ENCODE measurements around the gene CHTF18. TPM values are rescaled to one million over a fixed set of nuclear protein-coding genes. Genes with fewer than 3 reads are reported as not detected.

CHTF18 gene
- total and polyA plus RNA-seq, 4 donors, result 3.0 to 56.9 (median 10.7) TPM

DNA sequence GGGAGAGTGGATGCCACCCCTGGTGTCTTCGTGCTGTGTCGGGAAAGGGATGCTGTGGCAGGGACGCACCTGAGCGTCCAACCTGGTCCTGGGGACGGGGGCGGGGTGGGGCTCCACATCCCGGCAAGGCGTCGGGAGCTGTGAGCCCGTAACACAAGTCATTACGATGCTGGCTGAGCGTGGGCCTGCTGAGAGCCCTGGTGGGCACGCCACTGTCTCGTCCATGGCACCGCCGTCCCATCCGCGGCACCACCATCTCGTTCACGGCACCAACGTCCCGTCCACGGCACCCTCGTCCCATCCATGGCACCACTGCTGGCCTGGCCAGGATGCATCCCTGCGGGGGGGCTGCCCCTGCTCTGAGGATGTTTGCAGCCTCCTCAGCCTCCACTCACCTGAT lies 36.2 kb downstream of the CHTF18 start:
- Histone ChIP-seq H3K36me3 (ENCODE audit: control insufficient read depth in 1 of 2, insufficient read depth in 2 of 2, low read length in 1 of 2) (no peaks in the 10 kb centered on the region), H3K27me3 (ENCODE audit: control insufficient read depth in 1 of 2, insufficient read depth in 2 of 2, low read length in 1 of 2) (no peaks in the 10 kb centered on the region), H3K4me1 (ENCODE audit: control insufficient read depth in 1 of 2, insufficient read depth in 2 of 2, low read length in 2 of 2) (no peaks in the 10 kb centered on the region), H3K9me3 (ENCODE audit: control insufficient read depth, low read length) (no peaks in the 10 kb centered on the region), H3K4me3 (ENCODE audit: low read length in 2 of 2) (no peak overlapping the region), H3K27ac (ENCODE audit: low read depth in 1 of 2, low read length in 2 of 2) (no peak overlapping the region)
- 88 to 92% methylated on average over 24 to 25 of the region's 25 CpGs for WGBS, 2 donors
- intact Hi-C loops (cut with DNase I), result no loop called here
- DNase-seq (no peak), ATAC-seq (ENCODE audit: low FRiP score) (no peak)

DNA sequence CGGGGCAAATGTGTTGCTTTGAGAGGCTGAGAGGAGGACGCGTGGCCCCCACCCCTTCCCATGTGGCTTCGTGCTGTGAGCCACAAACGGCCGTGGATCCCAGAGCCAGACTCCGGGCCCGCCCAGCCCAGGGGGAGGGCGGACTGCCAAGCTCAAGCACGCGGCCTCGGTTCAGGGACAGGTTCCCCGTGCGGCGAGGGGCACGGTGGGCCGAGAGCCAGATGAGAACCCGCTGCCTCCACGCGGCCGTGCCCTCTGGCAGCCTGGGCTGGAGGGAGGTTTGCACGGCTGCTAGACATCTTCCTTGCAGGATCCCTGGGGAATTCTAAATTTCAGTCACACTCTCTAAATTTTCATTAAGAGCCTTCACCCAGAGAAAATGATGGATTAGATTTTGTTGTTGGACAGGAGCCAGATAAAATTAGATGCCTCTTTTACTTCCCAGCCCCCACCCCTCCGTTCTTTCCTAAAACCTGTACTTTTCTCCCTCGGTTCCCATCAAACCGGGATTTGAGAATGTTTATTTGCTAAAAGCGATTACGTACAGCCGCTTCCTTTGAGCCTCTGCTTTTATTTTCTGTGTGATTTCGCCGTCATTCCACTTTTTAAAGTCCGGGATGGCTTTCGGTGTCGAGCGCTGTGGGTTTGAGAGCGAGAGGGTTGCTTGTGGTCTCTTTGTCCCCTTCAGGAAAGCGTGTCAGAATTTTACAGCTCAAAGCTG lies 37.1 kb downstream of the CHTF18 start:
- Histone ChIP-seq H3K36me3 (ENCODE audit: control insufficient read depth in 1 of 2, insufficient read depth in 2 of 2, low read length in 1 of 2) (no peaks in the 10 kb centered on the region), H3K4me3 (ENCODE audit: low read length in 2 of 2) (no peak overlapping the region), H3K4me1 (ENCODE audit: control insufficient read depth in 1 of 2, insufficient read depth in 2 of 2, low read length in 2 of 2) (no peaks in the 10 kb centered on the region), H3K9me3 (ENCODE audit: control insufficient read depth, low read length) (no peaks in the 10 kb centered on the region), H3K27ac (ENCODE audit: low read depth in 1 of 2, low read length in 2 of 2) (no peak overlapping the region), H3K27me3 (ENCODE audit: control insufficient read depth in 1 of 2, insufficient read depth in 2 of 2, low read length in 1 of 2) (no peaks in the 10 kb centered on the region)
- 6 to 16% methylated on average over 36 of the region's 36 CpGs for WGBS, 2 donors
- intact Hi-C loops (cut with DNase I), result no loop called here
- no peak for ATAC-seq (ENCODE audit: low FRiP score)
- DNase-seq, result no peak

- DNase-seq (no peak), ATAC-seq (ENCODE audit: low FRiP score) (no peak)
- Histone ChIP-seq H3K4me3 (ENCODE audit: low read length in 2 of 2) (no peak overlapping the region), H3K27me3 (ENCODE audit: control insufficient read depth in 1 of 2, insufficient read depth in 2 of 2, low read length in 1 of 2) (no peaks in the 10 kb centered on the region), H3K27ac (ENCODE audit: low read depth in 1 of 2, low read length in 2 of 2) (no peak overlapping the region), H3K9me3 (ENCODE audit: control insufficient read depth, low read length) (no peaks in the 10 kb centered on the region), H3K4me1 (ENCODE audit: control insufficient read depth in 1 of 2, insufficient read depth in 2 of 2, low read length in 2 of 2) (no peaks in the 10 kb centered on the region), H3K36me3 (ENCODE audit: control insufficient read depth in 1 of 2, insufficient read depth in 2 of 2, low read length in 1 of 2) (no peaks in the 10 kb centered on the region)
- 92 to 94% methylated on average over 24 of the region's 24 CpGs for WGBS, 2 donors
- intact Hi-C loops (cut with DNase I), result no loop called here
Observed at GRCh38 chr16:827513-827912, 39.1 kb downstream of the CHTF18 start.

GRCh38 chr16:828891-829290 lies 40.5 kb downstream of the CHTF18 start:
- no peaks in the 10 kb centered on the region for H3K4me1 ChIP-seq (ENCODE audit: control insufficient read depth in 1 of 2, insufficient read depth in 2 of 2, low read length in 2 of 2)
- no peaks in the 10 kb centered on the region for H3K27me3 ChIP-seq (ENCODE audit: control insufficient read depth in 1 of 2, insufficient read depth in 2 of 2, low read length in 1 of 2)
- ATAC-seq (ENCODE audit: low FRiP score) (no peak), DNase-seq (no peak)
- WGBS, 2 donors, result 83 to 86% methylated on average over 17 of the region's 17 CpGs
- peaks cover 2% of the 10 kb centered on the region for H3K9me3 ChIP-seq (ENCODE audit: control insufficient read depth, low read length)
- no peaks in the 10 kb centered on the region for H3K36me3 ChIP-seq (ENCODE audit: control insufficient read depth in 1 of 2, insufficient read depth in 2 of 2, low read length in 1 of 2)
- no peak overlapping the region for H3K27ac ChIP-seq (ENCODE audit: low read depth in 1 of 2, low read length in 2 of 2)
- no peak overlapping the region for H3K4me3 ChIP-seq (ENCODE audit: low read length in 2 of 2)
- intact Hi-C loops (cut with DNase I), result no loop called here

DNA sequence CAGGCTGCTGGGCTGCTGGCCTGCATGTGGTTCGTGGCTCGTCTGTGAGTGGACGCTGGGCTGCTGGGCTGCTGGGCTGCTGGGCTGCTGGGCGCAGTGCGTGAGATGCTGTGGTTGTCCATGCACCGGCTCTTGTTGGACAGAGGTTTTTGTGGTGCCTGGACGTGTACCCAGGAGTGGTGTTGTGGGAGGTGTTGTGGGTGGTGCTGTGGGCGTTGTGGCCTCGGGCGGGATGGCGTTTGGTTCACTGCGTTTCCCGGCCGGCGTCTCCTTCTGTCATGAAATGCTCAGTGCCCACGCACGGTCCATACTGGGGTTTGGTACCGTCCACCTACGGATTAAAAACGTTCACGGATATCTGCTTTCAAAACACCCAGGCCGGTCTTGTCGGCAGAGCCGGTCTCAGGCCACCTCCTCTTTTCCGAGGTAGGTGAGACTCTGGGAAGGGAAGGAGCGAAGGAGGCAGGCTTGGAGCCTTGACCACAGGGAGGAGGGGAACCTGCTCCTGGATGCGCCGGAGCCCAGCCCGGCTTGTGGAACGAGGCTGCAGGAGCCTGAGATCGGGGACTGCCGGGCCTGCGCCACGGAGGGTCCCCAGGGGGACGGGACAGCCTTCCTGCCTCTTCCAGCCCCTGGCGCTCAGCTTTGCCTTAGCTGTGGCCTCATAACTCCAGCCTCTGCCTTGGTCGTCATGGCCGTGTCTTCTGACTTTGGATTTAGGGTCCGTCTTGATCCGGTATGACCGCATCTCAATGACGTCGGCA lies 41.9 kb downstream of the CHTF18 start:
- no peak overlapping the region for H3K4me3 ChIP-seq (ENCODE audit: low read length in 2 of 2)
- intact Hi-C loops (cut with DNase I), result no loop called here
- DNase-seq, result no peak
- H3K27ac ChIP-seq (ENCODE audit: low read depth in 1 of 2, low read length in 2 of 2), result no peak overlapping the region
- 88 to 89% methylated on average over 41 to 43 of the region's 43 CpGs for WGBS, 2 donors
- ATAC-seq (ENCODE audit: low FRiP score), result no peak
- H3K9me3 ChIP-seq (ENCODE audit: control insufficient read depth, low read length), result peaks cover 2% of the 10 kb centered on the region
- H3K36me3 ChIP-seq (ENCODE audit: control insufficient read depth in 1 of 2, insufficient read depth in 2 of 2, low read length in 1 of 2), result no peaks in the 10 kb centered on the region
- H3K27me3 ChIP-seq (ENCODE audit: control insufficient read depth in 1 of 2, insufficient read depth in 2 of 2, low read length in 1 of 2), result no peaks in the 10 kb centered on the region
- no peaks in the 10 kb centered on the region for H3K4me1 ChIP-seq (ENCODE audit: control insufficient read depth in 1 of 2, insufficient read depth in 2 of 2, low read length in 2 of 2)

DNA sequence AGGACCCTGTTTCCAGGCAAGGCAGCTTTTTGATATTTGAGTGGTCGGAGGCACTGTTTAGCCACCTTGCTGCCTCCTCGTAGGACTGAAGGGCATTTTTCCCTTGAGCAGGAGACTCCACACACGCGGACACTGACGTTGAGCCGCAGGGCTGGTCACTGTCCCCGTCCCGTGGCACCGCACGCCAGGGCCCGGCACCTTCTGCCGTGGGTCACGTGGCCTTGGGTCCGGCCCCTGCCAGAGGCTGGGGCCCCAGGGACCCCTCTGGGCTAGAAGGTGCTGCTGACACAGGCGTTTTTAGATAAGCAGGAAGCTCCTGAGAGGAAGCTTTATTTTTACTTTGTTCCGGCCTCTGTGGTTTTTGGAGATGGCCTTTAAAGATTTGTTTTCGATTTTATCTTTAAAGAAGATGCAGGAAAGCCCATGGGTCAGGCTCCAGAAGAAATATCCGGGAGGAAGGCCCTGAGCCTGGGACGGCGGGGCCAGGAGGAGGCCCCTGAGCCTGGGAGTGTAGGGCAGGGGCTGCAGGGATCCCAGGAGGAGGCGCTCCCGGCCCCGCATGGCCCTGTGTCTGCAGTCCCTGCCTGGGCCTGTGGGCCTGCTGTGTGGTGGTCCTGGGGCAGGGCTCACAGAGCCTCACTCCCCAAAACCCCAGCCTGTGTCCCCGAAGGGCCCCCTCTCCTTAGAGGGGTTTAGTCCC lies 42.6 kb downstream of the CHTF18 start:
- no peaks in the 10 kb centered on the region for H3K27me3 ChIP-seq (ENCODE audit: control insufficient read depth in 1 of 2, insufficient read depth in 2 of 2, low read length in 1 of 2)

DNA sequence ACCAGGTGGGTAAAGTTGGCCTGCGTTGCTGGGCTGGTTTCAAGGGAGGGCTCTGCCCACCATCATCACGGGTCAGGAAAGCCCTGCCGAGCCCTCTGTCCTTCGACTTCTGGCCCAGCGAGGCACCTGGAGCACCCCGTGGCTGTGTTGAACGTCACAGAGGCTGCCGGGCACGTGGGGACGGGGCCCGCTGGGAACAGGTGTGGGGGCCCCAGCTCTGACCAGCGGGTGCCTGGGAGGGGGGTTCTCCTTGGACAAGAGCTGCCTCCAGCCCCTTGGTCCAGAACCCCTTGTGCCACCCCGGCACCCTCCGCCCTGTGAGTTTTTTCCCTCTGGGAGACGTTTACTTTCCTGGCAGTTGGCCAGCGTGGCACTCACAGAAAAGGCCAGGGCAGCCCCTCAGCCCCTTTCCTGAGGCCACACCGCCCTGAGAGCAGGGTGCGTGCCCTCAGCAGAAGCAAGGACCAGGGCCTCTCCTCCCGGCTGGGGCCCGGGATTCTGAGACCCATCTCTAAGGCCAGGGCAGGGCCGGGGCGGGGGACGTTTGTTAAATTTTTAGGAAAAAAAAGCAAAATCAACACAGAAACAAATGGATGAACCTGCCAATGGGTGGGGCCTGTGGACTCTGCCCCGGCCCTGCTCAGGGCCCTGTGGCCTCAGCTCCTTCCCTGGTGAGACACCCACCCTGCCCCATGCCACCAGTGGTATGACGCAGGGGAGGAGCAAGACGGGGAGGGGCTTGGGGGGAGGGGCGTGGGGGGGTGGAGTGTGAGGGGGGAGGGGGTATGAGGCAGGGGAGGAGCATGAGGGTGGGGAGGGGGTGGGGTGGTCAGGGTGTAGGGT lies 43.4 kb downstream of the CHTF18 start:
- Histone ChIP-seq H3K4me1 (ENCODE audit: control insufficient read depth in 1 of 2, insufficient read depth in 2 of 2, low read length in 2 of 2) (no peaks in the 10 kb centered on the region), H3K4me3 (ENCODE audit: low read length in 2 of 2) (no peak overlapping the region), H3K9me3 (ENCODE audit: control insufficient read depth, low read length) (peaks cover 6% of the 10 kb centered on the region), H3K36me3 (ENCODE audit: control insufficient read depth in 1 of 2, insufficient read depth in 2 of 2, low read length in 1 of 2) (no peaks in the 10 kb centered on the region), H3K27ac (ENCODE audit: low read depth in 1 of 2, low read length in 2 of 2) (no peak overlapping the region), H3K27me3 (ENCODE audit: control insufficient read depth in 1 of 2, insufficient read depth in 2 of 2, low read length in 1 of 2) (no peaks in the 10 kb centered on the region)
- DNase-seq (no peak), ATAC-seq (ENCODE audit: low FRiP score) (no peak)
- 63 to 65% methylated on average over 26 to 27 of the region's 27 CpGs for WGBS, 2 donors
- intact Hi-C loops (cut with DNase I), result no loop called here

More for the DNA sequence above, 42.6 kb downstream of the CHTF18 start:
- Histone ChIP-seq H3K9me3 (ENCODE audit: control insufficient read depth, low read length) (peaks cover 5% of the 10 kb centered on the region), H3K36me3 (ENCODE audit: control insufficient read depth in 1 of 2, insufficient read depth in 2 of 2, low read length in 1 of 2) (no peaks in the 10 kb centered on the region), H3K27ac (ENCODE audit: low read depth in 1 of 2, low read length in 2 of 2) (no peak overlapping the region), H3K4me3 (ENCODE audit: low read length in 2 of 2) (no peak overlapping the region), H3K4me1 (ENCODE audit: control insufficient read depth in 1 of 2, insufficient read depth in 2 of 2, low read length in 2 of 2) (no peaks in the 10 kb centered on the region)
- ATAC-seq (ENCODE audit: low FRiP score) (no peak), DNase-seq (no peak)
- intact Hi-C loops (cut with DNase I), result no loop called here
- 70 to 73% methylated on average over 24 of the region's 24 CpGs for WGBS, 2 donors

GRCh38 chr16:832652-833336 lies 44.4 kb downstream of the CHTF18 start:
- Histone ChIP-seq H3K36me3 (ENCODE audit: control insufficient read depth in 1 of 2, insufficient read depth in 2 of 2, low read length in 1 of 2) (no peaks in the 10 kb centered on the region), H3K27me3 (ENCODE audit: control insufficient read depth in 1 of 2, insufficient read depth in 2 of 2, low read length in 1 of 2) (no peaks in the 10 kb centered on the region), H3K4me1 (ENCODE audit: control insufficient read depth in 1 of 2, insufficient read depth in 2 of 2, low read length in 2 of 2) (no peaks in the 10 kb centered on the region), H3K9me3 (ENCODE audit: control insufficient read depth, low read length) (peaks cover 6% of the 10 kb centered on the region), H3K4me3 (ENCODE audit: low read length in 2 of 2) (no peak overlapping the region), H3K27ac (ENCODE audit: low read depth in 1 of 2, low read length in 2 of 2) (no peak overlapping the region)
- intact Hi-C loops (cut with DNase I), result no loop called here
- ATAC-seq (ENCODE audit: low FRiP score), result no peak
- WGBS, 2 donors, result 48 to 62% methylated on average over 35 of the region's 35 CpGs
- no peak for DNase-seq
